NCI-H1694 (cell line): ENCODE results near the gene WDFY3.
A peak's percentile ranks its signal among the peaks of the same experiment; 100 is the strongest.

Source experiments
- DNase-seq: peaks from one replicate; lab custom pipeline; 2025; lab: John Stamatoyannopoulos, UW

Gene WDFY3

GRCh38 chr4:84792366-84793301 is 173.9 kb downstream of the WDFY3 start:
- DNase-seq: no peak

- DNase-seq: no peak
Observed at GRCh38 chr4:84790769-84791565, 175.5 kb downstream of the WDFY3 start.

GRCh38 chr4:84786478-84786877 is 180.0 kb downstream of the WDFY3 start:
- no peak for DNase-seq

GRCh38 chr4:84782517-84782916 is 184.0 kb downstream of the WDFY3 start:
- no peak for DNase-seq

- DNase-seq: no peak
Observed at GRCh38 chr4:84780719-84781118, 185.8 kb downstream of the WDFY3 start.

- DNase-seq: no peak
Observed at GRCh38 chr4:84778041-84778440, 188.4 kb downstream of the WDFY3 start.

GRCh38 chr4:84767168-84767567 is 199.3 kb downstream of the WDFY3 start:
- no peak for DNase-seq

GRCh38 chr4:84753321-84753972 is 213.0 kb downstream of the WDFY3 start:
- DNase-seq: no peak

- no peak for DNase-seq
Observed at GRCh38 chr4:84751707-84752106, 214.8 kb downstream of the WDFY3 start.

GRCh38 chr4:84750960-84751283 is 215.6 kb downstream of the WDFY3 start:
- no peak for DNase-seq

GRCh38 chr4:84750260-84750959 is 216.1 kb downstream of the WDFY3 start:
- peak; percentile 55 for DNase-seq

- DNase-seq: no peak
Observed at GRCh38 chr4:84740057-84740456, 226.4 kb downstream of the WDFY3 start.

GRCh38 chr4:84738622-84739021 is 227.9 kb downstream of the WDFY3 start:
- no peak for DNase-seq

- DNase-seq: no peak
Observed at GRCh38 chr4:84737656-84738055, 228.8 kb downstream of the WDFY3 start.

- DNase-seq: no peak
Observed at GRCh38 chr4:84734037-84734436, 232.5 kb downstream of the WDFY3 start.

- DNase-seq: no peak
Observed at GRCh38 chr4:84733343-84734033, 233.0 kb downstream of the WDFY3 start.

GRCh38 chr4:84730375-84730774 is 236.1 kb downstream of the WDFY3 start:
- no peak for DNase-seq

GRCh38 chr4:84727491-84727890 is 239.0 kb downstream of the WDFY3 start:
- DNase-seq: no peak

GRCh38 chr4:84726356-84726755 is 240.1 kb downstream of the WDFY3 start:
- no peak for DNase-seq

- no peak for DNase-seq
Observed at GRCh38 chr4:84722720-84723119, 243.8 kb downstream of the WDFY3 start.

GRCh38 chr4:84719115-84719514 is 247.4 kb downstream of the WDFY3 start:
- no peak for DNase-seq
